IPS-20b (cell line): Measurements from ENCODE around the gene MR1.
"Not testable (repeated sequence)": the region's sequence is repeated elsewhere in the genome, so short reads cannot be mapped to it uniquely, and the experiment has no call there.

Experiments
- H3K27ac ChIP-seq: one replicate; pipeline ENCODE4 v1.5.1; 2013; ENCODE audit warnings: low read length
- H3K27me3 ChIP-seq: 2 replicates; pipeline ENCODE4 v1.6.1; 2013; ENCODE audit warnings: mild to moderate bottlenecking, low read length, inconsistent platforms; ENCODE audit not compliant: insufficient read depth
- H3K36me3 ChIP-seq: 2 replicates; pipeline ENCODE4 v1.6.1; 2013; ENCODE audit warnings: low read depth, mild to moderate bottlenecking, inconsistent platforms, low read length, moderate library complexity; ENCODE audit not compliant: insufficient read depth
- H3K4me1 ChIP-seq: 2 replicates; pipeline ENCODE4 v1.6.1; 2013; ENCODE audit warnings: mild to moderate bottlenecking, control low read depth, inconsistent platforms, low read length, moderate library complexity; ENCODE audit not compliant: insufficient read depth
- H3K4me3 ChIP-seq: 2 replicates; pipeline ENCODE4 v1.5.1; 2013; ENCODE audit warnings: mild to moderate bottlenecking, low read length, inconsistent platforms
- H3K9ac ChIP-seq: 2 replicates; pipeline ENCODE4 v1.6.1; 2013; ENCODE audit warnings: low read depth, mild to moderate bottlenecking, inconsistent platforms, low read length, moderate library complexity
- H3K9me3 ChIP-seq: 2 replicates; pipeline ENCODE4 v1.6.1; 2013; ENCODE audit warnings: mild to moderate bottlenecking, low read depth, low read length, inconsistent platforms; ENCODE audit not compliant: insufficient read depth

Gene MR1

DNA sequence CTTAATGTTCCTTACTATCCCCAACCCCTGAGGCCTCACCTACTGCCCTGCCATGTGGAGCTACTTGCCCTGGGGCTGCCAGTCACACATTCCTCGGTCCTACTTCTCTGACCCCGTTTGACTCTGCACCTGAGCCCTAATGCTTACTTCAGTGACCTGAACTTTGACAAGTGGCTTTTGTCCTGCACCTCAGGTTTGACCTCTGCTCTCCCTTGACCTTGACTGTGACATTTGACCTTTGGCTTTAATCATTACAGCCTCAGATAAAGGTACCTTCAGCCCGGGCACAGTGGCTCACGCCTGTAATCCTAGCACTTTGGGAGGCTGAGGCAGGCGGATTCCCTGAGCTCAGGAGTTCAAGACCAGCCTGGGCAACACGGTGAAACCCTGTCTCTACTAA, 22.8 kb downstream of the MR1 start:
- no peaks in the 10 kb centered on the region for H3K36me3 ChIP-seq
- no peak overlapping the region for H3K4me3 ChIP-seq
- H3K27me3 ChIP-seq, result no peaks in the 10 kb centered on the region
- no peaks in the 10 kb centered on the region for H3K9me3 ChIP-seq
- no peak overlapping the region for H3K9ac ChIP-seq
- H3K4me1 ChIP-seq, result 0 out of 2 replicates have a peak, but pooled peaks cover 5% of the 10 kb centered on the region
- H3K27ac ChIP-seq, result no peak overlapping the region

DNA sequence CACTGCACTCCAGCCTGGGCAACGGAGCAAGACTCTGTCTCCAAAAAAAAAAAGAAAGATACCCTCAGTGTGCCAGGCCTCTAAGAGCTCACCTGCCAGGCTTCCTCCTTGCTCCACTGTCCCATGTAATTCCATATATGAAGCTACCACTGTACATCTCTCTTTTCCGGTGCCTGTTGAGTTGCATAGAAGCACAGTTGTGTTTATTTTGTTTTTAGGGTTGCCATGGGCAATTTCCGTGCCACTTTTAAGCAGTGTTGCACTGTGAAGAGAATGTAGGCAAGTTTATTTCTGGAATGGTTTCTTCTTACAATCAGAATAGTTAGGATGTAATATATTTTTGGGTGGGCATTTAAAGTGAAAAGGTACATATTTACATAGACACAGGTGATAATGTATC, 23.3 kb downstream of the MR1 start:
- H3K27ac ChIP-seq, result no peak overlapping the region
- no peak overlapping the region for H3K4me3 ChIP-seq
- no peak overlapping the region for H3K9ac ChIP-seq
- H3K27me3 ChIP-seq, result no peaks in the 10 kb centered on the region
- no peaks in the 10 kb centered on the region for H3K36me3 ChIP-seq
- no peaks in the 10 kb centered on the region for H3K9me3 ChIP-seq
- H3K4me1 ChIP-seq, result 0 out of 2 replicates have a peak, but pooled peaks cover 5% of the 10 kb centered on the region

DNA sequence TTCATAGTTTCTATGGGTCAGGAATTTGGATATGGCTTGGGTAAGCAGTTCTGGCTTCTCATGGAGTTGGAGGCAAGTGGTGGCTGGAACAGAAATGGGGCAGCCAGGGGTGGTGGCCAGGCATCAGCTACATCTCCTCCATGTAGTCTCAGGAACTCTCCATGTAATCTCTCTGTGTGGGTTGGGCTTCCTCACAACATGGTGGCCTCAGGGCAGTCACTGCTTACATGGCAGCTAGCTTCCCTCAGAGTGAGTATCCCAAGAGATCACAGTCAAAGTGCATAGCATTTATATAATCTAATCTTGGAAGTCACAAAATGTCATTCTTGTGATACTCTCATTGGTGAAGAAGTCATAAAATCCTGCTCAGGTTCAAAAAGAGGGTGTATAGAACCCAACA, 25.7 kb downstream of the MR1 start:
- Histone ChIP-seq H3K27me3 (no peaks in the 10 kb centered on the region), H3K9me3 (no peaks in the 10 kb centered on the region), H3K27ac (no peak overlapping the region), H3K36me3 (no peaks in the 10 kb centered on the region), H3K9ac (no peak overlapping the region), H3K4me1 (0 out of 2 replicates have a peak, but pooled peaks cover 5% of the 10 kb centered on the region), H3K4me3 (no peak overlapping the region)

DNA sequence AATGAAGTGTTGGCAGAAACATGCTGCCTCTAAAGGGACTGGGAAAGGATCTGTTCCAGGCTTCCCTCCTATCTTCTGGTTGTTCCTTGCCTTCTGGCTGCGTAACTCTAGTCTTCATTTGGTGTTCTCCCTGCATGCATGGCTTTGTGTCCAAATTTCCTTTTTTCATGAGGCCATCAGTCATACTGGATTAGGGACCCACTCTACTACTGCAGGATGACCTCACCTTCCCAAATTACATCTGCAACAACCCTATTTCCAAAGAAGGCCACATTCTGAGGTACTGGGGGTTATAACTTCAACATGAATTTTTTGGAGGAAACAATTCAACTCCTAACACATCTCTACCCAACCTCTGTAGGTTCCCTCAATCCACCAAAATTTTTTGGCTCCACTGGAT, 26.3 kb downstream of the MR1 start:
- H3K27ac ChIP-seq, result no peak overlapping the region
- no peak overlapping the region for H3K9ac ChIP-seq
- H3K9me3 ChIP-seq, result no peaks in the 10 kb centered on the region

DNA sequence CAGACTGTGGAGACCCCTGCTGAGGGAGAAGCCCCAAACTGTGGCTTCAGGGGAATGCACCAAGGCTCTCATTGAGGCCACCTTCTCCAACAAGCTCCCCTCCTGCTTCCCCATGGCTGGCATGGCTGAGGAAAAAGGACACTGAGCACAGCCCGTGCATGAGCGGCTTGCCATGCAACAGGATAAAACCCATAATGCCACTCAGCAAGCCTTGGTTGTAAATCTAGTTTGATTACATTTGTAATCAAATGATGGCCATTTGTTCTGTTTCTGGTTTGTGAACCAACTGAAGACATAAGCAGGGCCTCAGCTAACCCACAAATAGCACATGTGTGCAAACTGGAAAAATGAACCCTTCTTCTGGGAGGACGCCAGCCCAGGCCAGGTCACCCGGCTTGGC, 27.2 kb downstream of the MR1 start:
- not testable (repeated sequence) for H3K27me3 ChIP-seq, H3K27ac ChIP-seq, H3K9ac ChIP-seq, H3K4me1 ChIP-seq, H3K36me3 ChIP-seq, H3K4me3 ChIP-seq, H3K9me3 ChIP-seq

More for the DNA sequence above, 26.3 kb downstream of the MR1 start:
- no peaks in the 10 kb centered on the region for H3K27me3 ChIP-seq
- H3K36me3 ChIP-seq, result no peaks in the 10 kb centered on the region
- H3K4me3 ChIP-seq, result no peak overlapping the region
- H3K4me1 ChIP-seq, result 0 out of 2 replicates have a peak, but pooled peaks cover 5% of the 10 kb centered on the region

DNA sequence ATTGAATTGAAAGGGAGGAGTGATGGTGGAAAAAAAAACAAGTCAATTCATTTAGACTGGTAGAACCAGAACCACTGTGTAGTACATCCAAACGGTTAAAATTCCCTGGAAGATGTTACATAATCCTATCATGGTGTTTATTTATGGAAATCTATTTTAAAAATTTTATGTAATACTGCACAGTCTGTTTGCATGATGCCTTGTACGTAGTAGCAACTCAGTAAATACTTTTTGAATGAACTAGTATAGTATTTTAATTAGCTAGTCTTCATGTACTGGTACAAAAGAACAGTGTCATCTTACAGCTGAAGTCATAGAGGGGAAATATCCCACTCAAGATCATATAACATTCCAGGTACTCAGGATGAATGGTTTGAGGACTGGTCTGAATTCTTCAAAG, 27.7 kb downstream of the MR1 start:
- Histone ChIP-seq H3K27me3 (no peaks in the 10 kb centered on the region), H3K9me3 (no peaks in the 10 kb centered on the region), H3K4me3 (no peak overlapping the region), H3K36me3 (no peaks in the 10 kb centered on the region), H3K27ac (no peak overlapping the region), H3K4me1 (peaks cover 13% of the 10 kb centered on the region; the same call in 1 of the 2 replicates), H3K9ac (no peak overlapping the region)

DNA sequence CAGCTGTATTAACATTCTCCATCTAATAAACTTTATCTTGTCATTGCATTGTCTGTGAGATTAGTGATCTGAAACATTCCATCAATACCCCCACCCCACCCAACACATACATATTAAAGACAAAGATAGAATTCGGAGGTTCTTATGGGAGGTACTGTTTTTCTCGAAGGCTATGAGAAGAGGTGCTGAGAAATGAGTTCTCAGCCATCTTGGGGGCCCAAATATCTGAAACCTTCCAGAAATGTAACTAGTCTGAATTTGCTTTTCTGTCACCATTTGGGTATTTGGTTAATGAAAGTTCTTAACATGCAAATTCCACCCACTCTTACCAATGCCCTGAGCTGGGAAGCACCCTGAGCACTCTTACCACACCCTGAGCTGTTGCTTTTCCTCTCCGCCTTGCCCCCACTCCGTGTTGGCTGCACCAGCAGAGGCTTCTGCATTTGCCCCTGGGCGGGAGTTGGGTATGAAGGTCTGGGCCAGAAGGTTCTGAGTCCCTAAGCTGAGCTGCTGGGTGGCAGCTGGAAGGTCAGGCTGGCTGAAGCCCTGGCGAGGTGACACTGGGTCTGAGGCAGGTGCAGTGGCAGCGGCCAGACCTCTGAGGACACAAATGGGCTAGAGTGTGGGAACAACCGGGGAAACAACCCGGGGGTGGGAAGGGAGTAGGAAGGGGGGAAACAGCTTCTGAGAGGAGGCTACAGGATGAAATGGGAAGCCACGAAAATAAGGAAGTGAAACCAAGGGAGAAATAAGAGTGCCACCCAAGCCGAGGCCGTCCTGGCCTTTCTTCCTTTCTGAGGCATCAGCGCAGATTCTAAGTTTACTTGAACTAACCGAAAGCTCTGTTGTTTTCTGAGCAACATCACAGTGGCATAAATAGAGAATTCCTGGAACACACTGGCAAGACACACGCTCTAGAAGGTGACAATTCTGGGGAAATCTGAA, 28.4 kb downstream of the MR1 start:
- Histone ChIP-seq H3K4me1 (peaks cover 13% of the 10 kb centered on the region; the same call in 1 of the 2 replicates), H3K27me3 (no peaks in the 10 kb centered on the region), H3K9ac (no peak overlapping the region), H3K27ac (no peak overlapping the region), H3K36me3 (no peaks in the 10 kb centered on the region), H3K4me3 (no peak overlapping the region), H3K9me3 (no peaks in the 10 kb centered on the region)

DNA sequence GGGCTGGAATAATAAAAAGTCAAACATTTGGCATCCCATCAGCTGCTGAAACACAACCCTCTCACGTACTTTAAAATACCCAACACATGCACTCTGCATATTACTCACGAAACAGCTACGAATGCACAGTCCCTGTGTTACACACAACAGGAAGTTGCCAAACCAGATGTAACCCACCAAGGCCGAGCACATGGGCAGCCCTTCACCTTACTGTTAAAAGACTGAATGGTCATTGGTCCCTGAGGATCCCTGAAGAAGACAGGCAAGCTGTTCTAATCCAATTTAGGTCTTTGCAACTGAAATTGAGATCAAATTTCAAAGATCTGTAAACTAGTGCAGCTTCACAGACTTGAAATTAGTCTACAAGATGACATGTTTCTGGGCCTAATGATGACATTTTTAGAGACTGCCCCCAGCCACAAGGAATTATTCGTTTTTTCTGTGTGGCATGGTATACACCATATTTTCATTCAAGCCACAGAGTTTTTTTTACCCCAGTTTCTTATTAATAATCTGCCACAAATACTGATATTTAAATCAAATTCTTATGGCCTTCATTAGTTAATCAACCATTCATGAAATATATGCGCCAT, 29.1 kb downstream of the MR1 start:
- Histone ChIP-seq H3K27ac (no peak overlapping the region), H3K4me1 (peaks cover 13% of the 10 kb centered on the region; the same call in 1 of the 2 replicates), H3K27me3 (no peaks in the 10 kb centered on the region), H3K9ac (no peak overlapping the region), H3K36me3 (no peaks in the 10 kb centered on the region), H3K4me3 (no peak overlapping the region), H3K9me3 (no peaks in the 10 kb centered on the region)

DNA sequence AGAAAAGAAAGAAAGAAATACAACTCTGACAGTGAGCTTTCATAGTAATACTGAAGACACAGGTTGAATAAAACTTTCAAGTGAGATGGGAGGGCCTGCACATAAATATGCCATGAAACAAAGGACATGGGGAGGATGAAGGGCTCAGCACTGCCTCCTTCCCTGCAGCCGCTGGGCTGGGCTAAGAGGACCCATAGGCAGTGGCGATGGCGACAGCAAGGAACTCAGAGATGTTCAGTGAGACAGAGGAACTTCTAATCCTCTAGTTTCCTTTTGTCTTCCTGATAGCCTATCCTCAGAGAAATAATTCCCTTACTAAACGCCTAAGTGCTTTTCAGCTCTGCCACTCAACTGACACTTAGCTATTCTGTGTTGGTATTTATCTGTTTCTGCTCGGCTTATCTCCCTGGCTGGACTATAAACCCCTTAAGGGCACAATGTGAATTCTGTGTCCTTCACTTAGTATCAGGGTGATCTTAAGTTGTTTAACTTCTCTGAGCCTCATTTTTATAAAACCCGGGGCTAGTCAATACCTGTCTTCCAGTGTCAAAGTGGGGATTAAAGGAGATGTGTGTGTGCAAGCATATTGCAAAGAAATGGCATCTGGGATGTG, 30.3 kb downstream of the MR1 start:
- Histone ChIP-seq H3K4me1 (peaks cover 13% of the 10 kb centered on the region; the same call in 1 of the 2 replicates), H3K27ac (no peak overlapping the region), H3K27me3 (no peaks in the 10 kb centered on the region), H3K4me3 (no peak overlapping the region), H3K9me3 (no peaks in the 10 kb centered on the region), H3K9ac (no peak overlapping the region), H3K36me3 (no peaks in the 10 kb centered on the region)

DNA sequence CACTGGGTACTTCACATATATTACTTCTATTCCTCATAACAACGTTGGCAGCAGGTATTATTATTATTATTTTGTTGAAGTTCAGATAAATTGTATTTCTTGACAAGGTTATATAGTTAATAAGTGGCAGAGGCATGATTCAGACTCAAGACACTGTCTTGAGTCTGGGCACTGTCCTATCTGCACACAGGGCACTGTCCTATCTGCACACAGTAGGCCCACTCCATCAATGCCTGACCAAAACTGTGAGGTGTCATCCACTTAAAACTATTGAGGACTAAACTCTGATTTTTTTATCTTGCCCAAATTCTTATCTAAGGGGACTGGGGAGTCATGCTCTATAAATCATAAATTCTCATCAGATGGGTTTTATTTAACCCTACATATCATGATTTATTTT, 30.9 kb downstream of the MR1 start:
- Histone ChIP-seq H3K27ac (no peak overlapping the region), H3K36me3 (no peaks in the 10 kb centered on the region), H3K27me3 (no peaks in the 10 kb centered on the region), H3K4me1 (peaks cover 13% of the 10 kb centered on the region; the same call in 1 of the 2 replicates), H3K4me3 (no peak overlapping the region), H3K9ac (no peak overlapping the region), H3K9me3 (no peaks in the 10 kb centered on the region)

DNA sequence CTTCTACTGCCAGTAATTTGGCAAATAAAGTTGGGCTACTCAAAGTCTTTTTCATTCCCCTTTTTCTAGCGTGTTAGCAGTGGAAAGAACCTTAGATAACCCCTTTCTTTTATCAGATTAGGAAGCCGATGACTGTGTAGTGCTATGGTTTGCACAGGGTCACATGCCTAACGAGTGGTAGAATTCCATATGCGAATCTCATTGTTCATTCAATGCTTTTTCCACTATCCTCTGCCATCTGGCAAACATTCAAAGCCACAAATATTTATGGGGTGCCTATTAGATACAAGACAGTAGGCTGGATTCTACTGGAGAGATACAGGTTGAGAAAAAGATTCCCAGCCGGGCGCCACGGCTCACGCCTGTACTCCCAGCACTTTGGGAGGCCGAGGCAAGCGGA, 39.9 kb downstream of the MR1 start:
- H3K4me1 ChIP-seq, result peaks cover 17% of the 10 kb centered on the region
- no peaks in the 10 kb centered on the region for H3K9me3 ChIP-seq
- H3K9ac ChIP-seq, result no peak overlapping the region
- no peaks in the 10 kb centered on the region for H3K36me3 ChIP-seq
- H3K4me3 ChIP-seq, result no peak overlapping the region
- no peak overlapping the region for H3K27ac ChIP-seq
- H3K27me3 ChIP-seq, result no peaks in the 10 kb centered on the region
